HG03439 (cell line): Measurements from ENCODE around the gene WDR90.
"Not testable (repeated sequence)": the region's sequence is repeated elsewhere in the genome, so short reads cannot be mapped to it uniquely, and the experiment has no call there.

Source experiments
- ATAC-seq: cut with Tn5 transposase; IDR thresholded peaks from one replicate; pipeline ENCODE4 v1.9.1; 2021; ENCODE audit warnings: mild to moderate bottlenecking, moderate library complexity; ENCODE audit not compliant: unreplicated experiment

WDR90 gene

GRCh38 chr16:684961-685696 is 36.0 kb downstream of the WDR90 start:
- ATAC-seq = no peak

GRCh38 chr16:685967-686366 is 36.8 kb downstream of the WDR90 start:
- ATAC-seq = no peak

- ATAC-seq = no peak
Measured at GRCh38 chr16:686459-687260, 37.5 kb downstream of the WDR90 start.

- ATAC-seq = no peak
Measured at GRCh38 chr16:687499-687898, 38.3 kb downstream of the WDR90 start.

GRCh38 chr16:689175-689897 is 40.2 kb downstream of the WDR90 start:
- no peak for ATAC-seq

- ATAC-seq = not testable (repeated sequence)
Measured at GRCh38 chr16:691242-691641, 42.1 kb downstream of the WDR90 start.

GRCh38 chr16:692356-693108 is 43.4 kb downstream of the WDR90 start:
- no peak for ATAC-seq

GRCh38 chr16:693364-693763 is 44.2 kb downstream of the WDR90 start:
- no peak for ATAC-seq

GRCh38 chr16:693766-694165 is 44.6 kb downstream of the WDR90 start:
- ATAC-seq = no peak

- no peak for ATAC-seq
Measured at GRCh38 chr16:694187-694862, 45.2 kb downstream of the WDR90 start.

GRCh38 chr16:694863-695354 is 45.7 kb downstream of the WDR90 start:
- no peak for ATAC-seq

GRCh38 chr16:695355-696089 is 46.4 kb downstream of the WDR90 start:
- no peak for ATAC-seq

- no peak for ATAC-seq
Measured at GRCh38 chr16:698911-699671, 49.9 kb downstream of the WDR90 start.

- no peak for ATAC-seq
Measured at GRCh38 chr16:700684-701584, 51.8 kb downstream of the WDR90 start.

- ATAC-seq = no peak
Measured at GRCh38 chr16:702341-702740, 53.2 kb downstream of the WDR90 start.

GRCh38 chr16:703406-703805 is 54.2 kb downstream of the WDR90 start:
- no peak for ATAC-seq

- ATAC-seq = no peak
Measured at GRCh38 chr16:704047-704446, 54.9 kb downstream of the WDR90 start.
